NB4 (cell line): Measurements from ENCODE around the gene WDR26.

Experiments used
- DNase-seq: peaks from one replicate; pipeline ENCODE4 v3.0.0; 2010; ENCODE audit warnings: low read depth
- H3K4me3 ChIP-seq: one replicate; pipeline ENCODE4 v1.5.1; 2011; ENCODE audit warnings: mild to moderate bottlenecking, low read depth, low read length, moderate library complexity
- MYC ChIP-seq: IDR thresholded peaks from 2 replicates; pipeline ENCODE4 v1.6.1; 2011; ENCODE audit warnings: low read depth, low read length
- POLR2A ChIP-seq: IDR thresholded peaks from 2 replicates; pipeline ENCODE4 v1.6.1; 2011; ENCODE audit warnings: mild to moderate bottlenecking; ENCODE audit not compliant: insufficient read length; ENCODE audit errors: extremely low read depth
- TF ChIP-seq, protein P1 (sequence below): IDR thresholded peaks from 2 replicates; pipeline ENCODE4 v1.6.1; 2011; ENCODE audit warnings: low read depth, low read length
- TF ChIP-seq, protein P2 (sequence below): IDR thresholded peaks from one replicate; pipeline ENCODE4 v1.5.1; 2012; ENCODE audit warnings: low read depth, low read length

Gene WDR26

GRCh38 chr1:224407571-224408293 lies 26.9 kb downstream of the WDR26 start:
- TF ChIP-seq MYC (no peak), POLR2A (no peak)
- TF ChIP-seq, protein P1, sequence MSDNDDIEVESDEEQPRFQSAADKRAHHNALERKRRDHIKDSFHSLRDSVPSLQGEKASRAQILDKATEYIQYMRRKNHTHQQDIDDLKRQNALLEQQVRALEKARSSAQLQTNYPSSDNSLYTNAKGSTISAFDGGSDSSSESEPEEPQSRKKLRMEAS, result no peak
- no peak overlapping the region for H3K4me3 ChIP-seq
- DNase-seq, result no peak

- no peak overlapping the region for H3K4me3 ChIP-seq
- DNase-seq, result no peak
- TF ChIP-seq MYC, result no peak
Observed at GRCh38 chr1:224406216-224406615, 28.4 kb downstream of the WDR26 start.

GRCh38 chr1:224405604-224405970 lies 29.0 kb downstream of the WDR26 start:
- no peak overlapping the region for H3K4me3 ChIP-seq
- DNase-seq, result no peak
- TF ChIP-seq, protein P2, sequence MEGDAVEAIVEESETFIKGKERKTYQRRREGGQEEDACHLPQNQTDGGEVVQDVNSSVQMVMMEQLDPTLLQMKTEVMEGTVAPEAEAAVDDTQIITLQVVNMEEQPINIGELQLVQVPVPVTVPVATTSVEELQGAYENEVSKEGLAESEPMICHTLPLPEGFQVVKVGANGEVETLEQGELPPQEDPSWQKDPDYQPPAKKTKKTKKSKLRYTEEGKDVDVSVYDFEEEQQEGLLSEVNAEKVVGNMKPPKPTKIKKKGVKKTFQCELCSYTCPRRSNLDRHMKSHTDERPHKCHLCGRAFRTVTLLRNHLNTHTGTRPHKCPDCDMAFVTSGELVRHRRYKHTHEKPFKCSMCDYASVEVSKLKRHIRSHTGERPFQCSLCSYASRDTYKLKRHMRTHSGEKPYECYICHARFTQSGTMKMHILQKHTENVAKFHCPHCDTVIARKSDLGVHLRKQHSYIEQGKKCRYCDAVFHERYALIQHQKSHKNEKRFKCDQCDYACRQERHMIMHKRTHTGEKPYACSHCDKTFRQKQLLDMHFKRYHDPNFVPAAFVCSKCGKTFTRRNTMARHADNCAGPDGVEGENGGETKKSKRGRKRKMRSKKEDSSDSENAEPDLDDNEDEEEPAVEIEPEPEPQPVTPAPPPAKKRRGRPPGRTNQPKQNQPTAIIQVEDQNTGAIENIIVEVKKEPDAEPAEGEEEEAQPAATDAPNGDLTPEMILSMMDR, result no peak
- TF ChIP-seq POLR2A, result no peak
- no peak for TF ChIP-seq MYC
- TF ChIP-seq, protein P1, result no peak

- TF ChIP-seq, protein P1, result no peak
- TF ChIP-seq, protein P2, result no peak
- no peak for TF ChIP-seq POLR2A
- TF ChIP-seq MYC, result no peak
- no peak overlapping the region for H3K4me3 ChIP-seq
- no peak for DNase-seq
Observed at GRCh38 chr1:224404916-224405603, 29.5 kb downstream of the WDR26 start.

- no peak for TF ChIP-seq POLR2A
- no peak for TF ChIP-seq MYC
- TF ChIP-seq, protein P2, result no peak
- TF ChIP-seq, protein P1, result no peak
- no peak for DNase-seq
- no peak overlapping the region for H3K4me3 ChIP-seq
Observed at GRCh38 chr1:224402472-224403036, 32.0 kb downstream of the WDR26 start.

GRCh38 chr1:224399887-224400286 lies 34.7 kb downstream of the WDR26 start:
- TF ChIP-seq POLR2A (no peak), MYC (no peak)
- TF ChIP-seq, protein P1, result no peak
- TF ChIP-seq, protein P2, result no peak
- DNase-seq, result no peak

More at GRCh38 chr1:224399887-224400286, 34.7 kb downstream of the WDR26 start:
- H3K4me3 ChIP-seq, result no peak overlapping the region
